Measurements from ENCODE around the gene FAM187B. TPM values are rescaled to one million over a fixed set of nuclear protein-coding genes. Genes with fewer than 3 reads are reported as not detected.

Gene FAM187B
- total and polyA plus RNA-seq, 2 experiments from 2014 or later: 0.23 TPM; not detected in 1

DNA sequence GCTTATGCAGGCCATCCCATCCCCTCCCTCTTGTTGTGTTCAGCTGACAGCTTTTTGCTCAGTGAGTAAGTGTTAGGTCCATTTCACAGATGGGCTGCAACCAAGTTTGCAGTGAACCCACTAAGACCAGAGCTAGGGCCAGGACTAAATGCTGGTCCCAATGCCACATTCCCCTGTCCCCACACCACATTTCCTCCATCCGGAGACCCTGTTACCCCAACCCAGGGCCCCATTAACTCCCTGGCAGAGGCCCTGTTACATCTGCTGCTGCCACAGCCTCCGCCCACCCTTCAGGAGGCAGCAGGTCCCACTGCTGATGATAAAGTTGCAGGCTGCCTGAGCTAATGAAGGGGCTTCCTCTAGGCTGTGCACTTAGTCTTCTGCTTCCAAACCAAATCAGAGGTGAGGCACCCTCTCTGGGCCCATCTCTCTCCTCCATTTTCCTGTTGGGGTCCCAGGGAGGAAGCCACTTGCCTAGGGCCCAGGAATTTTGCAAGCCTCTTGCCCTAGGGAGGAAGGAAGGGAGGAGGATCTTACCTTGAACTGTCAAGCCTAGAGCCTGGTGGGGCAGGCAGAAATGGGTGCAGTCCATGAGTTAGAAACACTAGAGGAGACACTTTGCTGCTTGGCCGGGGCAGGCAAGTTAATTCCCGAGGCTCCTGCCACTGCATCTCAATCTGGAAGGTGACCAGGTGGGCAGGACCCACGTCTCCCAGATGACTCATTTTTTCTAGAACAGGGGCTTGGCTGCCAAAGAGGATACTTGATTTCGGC lies 36.8 kb upstream of the FAM187B start:
- Mint-ChIP-seq H3K4me3 (peak overlapping the region; percentile 31; the same call in 2 of the 3 replicates), H3K9me3 (no peaks in the 10 kb centered on the region; the same call in 2 of the 3 replicates), H3K27ac (peak overlapping the region; percentile 32), H3K36me3 (ENCODE audit: low read depth) (peaks cover 64% of the 10 kb centered on the region), H3K4me1 (peaks cover 11% of the 10 kb centered on the region), H3K27me3 (ENCODE audit: insufficient read depth, low read depth, poor library complexity) (peaks cover 36% of the 10 kb centered on the region)
- TF ChIP-seq, protein P1, sequence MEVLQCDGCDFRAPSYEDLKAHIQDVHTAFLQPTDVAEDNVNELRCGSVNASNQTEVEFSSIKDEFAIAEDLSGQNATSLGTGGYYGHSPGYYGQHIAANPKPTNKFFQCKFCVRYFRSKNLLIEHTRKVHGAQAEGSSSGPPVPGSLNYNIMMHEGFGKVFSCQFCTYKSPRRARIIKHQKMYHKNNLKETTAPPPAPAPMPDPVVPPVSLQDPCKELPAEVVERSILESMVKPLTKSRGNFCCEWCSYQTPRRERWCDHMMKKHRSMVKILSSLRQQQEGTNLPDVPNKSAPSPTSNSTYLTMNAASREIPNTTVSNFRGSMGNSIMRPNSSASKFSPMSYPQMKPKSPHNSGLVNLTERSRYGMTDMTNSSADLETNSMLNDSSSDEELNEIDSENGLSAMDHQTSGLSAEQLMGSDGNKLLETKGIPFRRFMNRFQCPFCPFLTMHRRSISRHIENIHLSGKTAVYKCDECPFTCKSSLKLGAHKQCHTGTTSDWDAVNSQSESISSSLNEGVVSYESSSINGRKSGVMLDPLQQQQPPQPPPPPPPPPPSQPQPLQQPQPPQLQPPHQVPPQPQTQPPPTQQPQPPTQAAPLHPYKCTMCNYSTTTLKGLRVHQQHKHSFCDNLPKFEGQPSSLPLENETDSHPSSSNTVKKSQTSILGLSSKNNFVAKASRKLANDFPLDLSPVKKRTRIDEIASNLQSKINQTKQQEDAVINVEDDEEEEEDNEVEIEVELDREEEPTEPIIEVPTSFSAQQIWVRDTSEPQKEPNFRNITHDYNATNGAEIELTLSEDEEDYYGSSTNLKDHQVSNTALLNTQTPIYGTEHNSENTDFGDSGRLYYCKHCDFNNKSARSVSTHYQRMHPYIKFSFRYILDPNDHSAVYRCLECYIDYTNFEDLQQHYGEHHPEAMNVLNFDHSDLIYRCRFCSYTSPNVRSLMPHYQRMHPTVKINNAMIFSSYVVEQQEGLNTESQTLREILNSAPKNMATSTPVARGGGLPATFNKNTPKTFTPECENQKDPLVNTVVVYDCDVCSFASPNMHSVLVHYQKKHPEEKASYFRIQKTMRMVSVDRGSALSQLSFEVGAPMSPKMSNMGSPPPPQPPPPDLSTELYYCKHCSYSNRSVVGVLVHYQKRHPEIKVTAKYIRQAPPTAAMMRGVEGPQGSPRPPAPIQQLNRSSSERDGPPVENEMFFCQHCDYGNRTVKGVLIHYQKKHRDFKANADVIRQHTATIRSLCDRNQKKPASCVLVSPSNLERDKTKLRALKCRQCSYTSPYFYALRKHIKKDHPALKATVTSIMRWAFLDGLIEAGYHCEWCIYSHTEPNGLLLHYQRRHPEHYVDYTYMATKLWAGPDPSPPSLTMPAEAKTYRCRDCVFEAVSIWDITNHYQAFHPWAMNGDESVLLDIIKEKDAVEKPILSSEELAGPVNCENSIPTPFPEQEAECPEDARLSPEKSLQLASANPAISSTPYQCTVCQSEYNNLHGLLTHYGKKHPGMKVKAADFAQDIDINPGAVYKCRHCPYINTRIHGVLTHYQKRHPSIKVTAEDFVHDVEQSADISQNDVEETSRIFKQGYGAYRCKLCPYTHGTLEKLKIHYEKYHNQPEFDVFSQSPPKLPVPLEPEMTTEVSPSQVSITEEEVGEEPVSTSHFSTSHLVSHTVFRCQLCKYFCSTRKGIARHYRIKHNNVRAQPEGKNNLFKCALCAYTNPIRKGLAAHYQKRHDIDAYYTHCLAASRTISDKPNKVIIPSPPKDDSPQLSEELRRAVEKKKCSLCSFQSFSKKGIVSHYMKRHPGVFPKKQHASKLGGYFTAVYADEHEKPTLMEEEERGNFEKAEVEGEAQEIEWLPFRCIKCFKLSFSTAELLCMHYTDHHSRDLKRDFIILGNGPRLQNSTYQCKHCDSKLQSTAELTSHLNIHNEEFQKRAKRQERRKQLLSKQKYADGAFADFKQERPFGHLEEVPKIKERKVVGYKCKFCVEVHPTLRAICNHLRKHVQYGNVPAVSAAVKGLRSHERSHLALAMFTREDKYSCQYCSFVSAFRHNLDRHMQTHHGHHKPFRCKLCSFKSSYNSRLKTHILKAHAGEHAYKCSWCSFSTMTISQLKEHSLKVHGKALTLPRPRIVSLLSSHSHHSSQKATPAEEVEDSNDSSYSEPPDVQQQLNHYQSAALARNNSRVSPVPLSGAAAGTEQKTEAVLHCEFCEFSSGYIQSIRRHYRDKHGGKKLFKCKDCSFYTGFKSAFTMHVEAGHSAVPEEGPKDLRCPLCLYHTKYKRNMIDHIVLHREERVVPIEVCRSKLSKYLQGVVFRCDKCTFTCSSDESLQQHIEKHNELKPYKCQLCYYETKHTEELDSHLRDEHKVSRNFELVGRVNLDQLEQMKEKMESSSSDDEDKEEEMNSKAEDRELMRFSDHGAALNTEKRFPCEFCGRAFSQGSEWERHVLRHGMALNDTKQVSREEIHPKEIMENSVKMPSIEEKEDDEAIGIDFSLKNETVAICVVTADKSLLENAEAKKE (CRISPR knock-in tag; IDR thresholded peaks at IDR 0.05): no peak
- TF ChIP-seq ZNF114 (CRISPR knock-in tag; IDR thresholded peaks at IDR 0.05) (no peak), EZH2phosphoT487 (IDR thresholded peaks at IDR 0.05; ENCODE audit: unreplicated experiment) (no peak), CREB1 (CRISPR knock-in tag; IDR thresholded peaks at IDR 0.05; ENCODE audit: low read depth) (no peak)
- TF ChIP-seq, protein P2, sequence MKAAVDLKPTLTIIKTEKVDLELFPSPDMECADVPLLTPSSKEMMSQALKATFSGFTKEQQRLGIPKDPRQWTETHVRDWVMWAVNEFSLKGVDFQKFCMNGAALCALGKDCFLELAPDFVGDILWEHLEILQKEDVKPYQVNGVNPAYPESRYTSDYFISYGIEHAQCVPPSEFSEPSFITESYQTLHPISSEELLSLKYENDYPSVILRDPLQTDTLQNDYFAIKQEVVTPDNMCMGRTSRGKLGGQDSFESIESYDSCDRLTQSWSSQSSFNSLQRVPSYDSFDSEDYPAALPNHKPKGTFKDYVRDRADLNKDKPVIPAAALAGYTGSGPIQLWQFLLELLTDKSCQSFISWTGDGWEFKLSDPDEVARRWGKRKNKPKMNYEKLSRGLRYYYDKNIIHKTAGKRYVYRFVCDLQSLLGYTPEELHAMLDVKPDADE (IDR thresholded peaks at IDR 0.05): no peak
- TF ChIP-seq, protein P3, sequence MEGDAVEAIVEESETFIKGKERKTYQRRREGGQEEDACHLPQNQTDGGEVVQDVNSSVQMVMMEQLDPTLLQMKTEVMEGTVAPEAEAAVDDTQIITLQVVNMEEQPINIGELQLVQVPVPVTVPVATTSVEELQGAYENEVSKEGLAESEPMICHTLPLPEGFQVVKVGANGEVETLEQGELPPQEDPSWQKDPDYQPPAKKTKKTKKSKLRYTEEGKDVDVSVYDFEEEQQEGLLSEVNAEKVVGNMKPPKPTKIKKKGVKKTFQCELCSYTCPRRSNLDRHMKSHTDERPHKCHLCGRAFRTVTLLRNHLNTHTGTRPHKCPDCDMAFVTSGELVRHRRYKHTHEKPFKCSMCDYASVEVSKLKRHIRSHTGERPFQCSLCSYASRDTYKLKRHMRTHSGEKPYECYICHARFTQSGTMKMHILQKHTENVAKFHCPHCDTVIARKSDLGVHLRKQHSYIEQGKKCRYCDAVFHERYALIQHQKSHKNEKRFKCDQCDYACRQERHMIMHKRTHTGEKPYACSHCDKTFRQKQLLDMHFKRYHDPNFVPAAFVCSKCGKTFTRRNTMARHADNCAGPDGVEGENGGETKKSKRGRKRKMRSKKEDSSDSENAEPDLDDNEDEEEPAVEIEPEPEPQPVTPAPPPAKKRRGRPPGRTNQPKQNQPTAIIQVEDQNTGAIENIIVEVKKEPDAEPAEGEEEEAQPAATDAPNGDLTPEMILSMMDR (conservative IDR thresholded peaks at IDR 0.05; ENCODE audit: low read depth in 2 of 2): no peak
- Histone ChIP-seq H3K4me2 (no peak overlapping the region), H3F3A (replicated peaks; ENCODE audit: low read depth) (peaks cover 17% of the 10 kb centered on the region), H3K4me3 (no peak overlapping the region), H3K27ac (ENCODE audit: low read depth) (no peak overlapping the region), H3K4me1 (ENCODE audit: insufficient read depth) (peaks cover 5% of the 10 kb centered on the region; the same call in 1 of the 2 replicates), H2AFZ (no peak overlapping the region), H3K79me2 (replicated peaks; ENCODE audit: insufficient read depth) (no peaks in the 10 kb centered on the region), H4K20me1 (replicated peaks; ENCODE audit: insufficient read depth) (peaks cover 22% of the 10 kb centered on the region), H3K9me2 (ENCODE audit: insufficient read depth) (no peaks in the 10 kb centered on the region), H3K36me3 (ENCODE audit: insufficient read depth) (peaks cover 6% of the 10 kb centered on the region; the same call in 1 of the 2 replicates), H3K27me3 (ENCODE audit: insufficient read depth) (no peaks in the 10 kb centered on the region)
- ATAC-seq (no peak), DNase-seq (ENCODE audit: low spot score) (no peak)
